Measurements from ENCODE around the gene COA4. TPM values are rescaled to one million over a fixed set of nuclear protein-coding genes. Genes with fewer than 3 reads are reported as not detected.
"Not testable (repeated sequence)": the region's sequence is repeated elsewhere in the genome, so short reads cannot be mapped to it uniquely, and the experiment has no call there.

COA4 gene
- total RNA-seq, 1 experiment from 2014 or later: 97.0 TPM

DNA sequence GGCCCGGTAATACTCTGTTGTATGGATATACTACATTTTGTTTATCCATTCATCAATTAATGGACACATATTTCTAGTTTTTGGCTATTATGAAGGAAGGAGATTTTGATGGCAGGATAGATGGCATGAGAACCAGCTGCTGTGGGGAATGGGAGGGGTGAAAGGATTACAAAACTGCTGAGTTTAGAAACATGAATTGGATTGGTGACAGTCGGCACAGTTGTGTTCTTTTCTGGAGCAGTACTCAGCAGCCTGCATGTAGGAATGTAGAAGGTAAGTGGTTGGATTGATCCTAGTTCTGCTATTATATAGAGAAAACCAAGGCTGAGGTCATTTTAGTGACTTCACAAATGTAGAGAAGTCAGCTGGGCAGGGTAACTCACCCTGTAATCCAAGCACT lies 7.2 kb upstream of the COA4 start:
- Histone ChIP-seq H3K4me2 (ENCODE audit: low read length) (no peak overlapping the region), H3K36me3 (ENCODE audit: control insufficient read depth in 1 of 2, insufficient read depth in 2 of 2, low read length in 2 of 2) (no peaks in the 10 kb centered on the region), H3K9me2 (ENCODE audit: insufficient read depth) (no peaks in the 10 kb centered on the region), H3K79me2 (ENCODE audit: insufficient read depth, low read length) (no peaks in the 10 kb centered on the region), H3K9ac (ENCODE audit: low read length) (no peak overlapping the region), H3K4me1 (ENCODE audit: control insufficient read depth in 1 of 2, insufficient read depth in 2 of 2, low read length in 2 of 2) (peaks cover 11 to 16% of the 10 kb centered on the region in 2 experiments), H2AFZ (ENCODE audit: low read depth, low read length, poor library complexity, severe bottlenecking) (no peak overlapping the region), H4K20me1 (ENCODE audit: insufficient read depth) (no peaks in the 10 kb centered on the region), H3K4me3 (replicated peaks in 1 of 2; ENCODE audit: low read depth in 1 of 2, low read length in 2 of 2) (no peak overlapping the region), H3K27me3 (ENCODE audit: insufficient read depth, low read length) (no peaks in the 10 kb centered on the region), H3K9me3 (ENCODE audit: control insufficient read depth in 1 of 2, insufficient read depth in 1 of 2, low read depth in 1 of 2, low read length in 2 of 2) (no peaks in the 10 kb centered on the region), H3K27ac (ENCODE audit: low read depth, low read length) (no peak overlapping the region)
- CTCF ChIA-PET: no interaction called here
- no peak for ATAC-seq
- TF ChIP-seq SP1 (IDR thresholded peaks at IDR 0.05; ENCODE audit: low read depth) (no peak), CEBPB (IDR thresholded peaks at IDR 0.05; ENCODE audit: low read depth) (no peak), RAD21 (IDR thresholded peaks at IDR 0.05; ENCODE audit: low read depth) (no peak), SIN3A (IDR thresholded peaks at IDR 0.05; ENCODE audit: low read depth) (no peak), CBX3 (IDR thresholded peaks at IDR 0.05; ENCODE audit: low read depth) (no peak), TCF7L2 (IDR thresholded peaks at IDR 0.05; ENCODE audit: borderline replicate concordance, extremely low read depth, insufficient read depth, insufficient read length) (no peak)
- TF ChIP-seq, protein P1, sequence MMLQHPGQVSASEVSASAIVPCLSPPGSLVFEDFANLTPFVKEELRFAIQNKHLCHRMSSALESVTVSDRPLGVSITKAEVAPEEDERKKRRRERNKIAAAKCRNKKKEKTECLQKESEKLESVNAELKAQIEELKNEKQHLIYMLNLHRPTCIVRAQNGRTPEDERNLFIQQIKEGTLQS (IDR thresholded peaks at IDR 0.05): no peak
- no peak for DNase-seq (ENCODE audit: low read depth, low spot score)
- POLR2A ChIA-PET: no interaction called here
- intact Hi-C loops (cut with micrococcal nuclease): no loop called here
- RAD21 ChIA-PET (ENCODE audit: low non-redundant PET in 1 of 2, low total read pairs in 2 of 2, uncharacterized antibody in 2 of 2, unreplicated experiment in 2 of 2): no interaction called here
- no TSS peak for BruUV-seq (replicated peaks)

DNA sequence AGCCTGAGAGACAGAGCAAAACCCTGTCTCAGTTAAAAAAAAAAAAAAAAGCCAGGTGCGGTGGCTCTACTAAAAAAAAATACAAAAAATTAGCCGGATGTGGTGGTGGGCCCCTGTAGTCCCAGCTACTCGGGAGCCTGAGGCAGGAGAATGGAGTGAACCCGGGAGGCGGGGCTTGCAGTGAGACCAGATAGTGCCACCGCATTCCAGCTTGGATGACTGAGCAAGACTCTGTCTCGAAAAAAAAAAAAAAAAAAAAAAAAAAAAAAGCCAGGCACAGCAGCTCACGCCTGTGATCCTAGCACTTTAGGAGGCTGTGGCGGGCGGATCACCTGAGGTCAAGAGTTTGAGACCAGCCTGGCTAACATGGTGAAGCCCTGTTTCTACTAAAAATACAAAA lies 3.8 kb upstream of the COA4 start:
- BruUV-seq (replicated peaks); H4K20me1 ChIP-seq (ENCODE audit: insufficient read depth); H3K36me3 ChIP-seq (ENCODE audit: control insufficient read depth in 1 of 2, insufficient read depth in 2 of 2, low read length in 2 of 2); H3K9me2 ChIP-seq (ENCODE audit: insufficient read depth); H2AFZ ChIP-seq (ENCODE audit: low read depth, low read length, poor library complexity, severe bottlenecking); H3K27me3 ChIP-seq (ENCODE audit: insufficient read depth, low read length); CTCF ChIA-PET; intact Hi-C loops (cut with micrococcal nuclease); H3K9me3 ChIP-seq (ENCODE audit: control insufficient read depth in 1 of 2, insufficient read depth in 1 of 2, low read depth in 1 of 2, low read length in 2 of 2): not testable (repeated sequence)
- Histone ChIP-seq H3K9ac (ENCODE audit: low read length) (peak overlapping the region; percentile 39), H3K4me3 (replicated peaks in 1 of 2; ENCODE audit: low read depth in 1 of 2, low read length in 2 of 2) (peak overlapping the region in 1 of 2 experiments; percentile 15; a peak in 1 of 4 replicates), H3K27ac (ENCODE audit: low read depth, low read length) (peak overlapping the region; percentile 10; the same call in 1 of the 2 replicates), H3K4me2 (ENCODE audit: low read length) (peak overlapping the region; percentile 59), H3K79me2 (ENCODE audit: insufficient read depth, low read length) (peaks cover 17% of the 10 kb centered on the region), H3K4me1 (ENCODE audit: control insufficient read depth in 1 of 2, insufficient read depth in 2 of 2, low read length in 2 of 2) (peaks cover 11 to 30% of the 10 kb centered on the region in 2 experiments)
- DNase-seq (ENCODE audit: low read depth, low spot score): peak; percentile 29
- POLR2A ChIA-PET: interaction anchor here (0.7 to 1.6 kb wide), 2 partner anchors 25 to 350 kb away, joined by 3 read pairs; no protein-coding TSS in a partner anchor
- peak; percentile 29; the same call in 1 of the 2 replicates for ATAC-seq
- RAD21 ChIA-PET (ENCODE audit: low non-redundant PET in 1 of 2, low total read pairs in 2 of 2, uncharacterized antibody in 2 of 2, unreplicated experiment in 2 of 2): interaction anchor here (0.6 to 0.7 kb wide), 2 partner anchors 101 to 256 kb away, joined by 5 read pairs; no protein-coding TSS in a partner anchor

Measured in HCT116 (cell line).